Measurements from ENCODE around the gene KLHL4.
"Not testable (repeated sequence)": the region's sequence is repeated elsewhere in the genome, so short reads cannot be mapped to it uniquely, and the experiment has no call there.

- TF ChIP-seq CTCF (IDR thresholded peaks at IDR 0.05); POLR2AphosphoS5 (IDR thresholded peaks at IDR 0.05); EP300 (IDR thresholded peaks at IDR 0.05; ENCODE audit: low read depth); POLR2A (IDR thresholded peaks at IDR 0.05): not testable (repeated sequence)
Observed at GRCh38 chrX:87641439-87641838, 123.8 kb downstream of the KLHL4 start.
